Measurements from ENCODE around the gene METTL4.
"Not testable (repeated sequence)": the region's sequence is repeated elsewhere in the genome, so short reads cannot be mapped to it uniquely, and the experiment has no call there.

The METTL4 gene

DNA sequence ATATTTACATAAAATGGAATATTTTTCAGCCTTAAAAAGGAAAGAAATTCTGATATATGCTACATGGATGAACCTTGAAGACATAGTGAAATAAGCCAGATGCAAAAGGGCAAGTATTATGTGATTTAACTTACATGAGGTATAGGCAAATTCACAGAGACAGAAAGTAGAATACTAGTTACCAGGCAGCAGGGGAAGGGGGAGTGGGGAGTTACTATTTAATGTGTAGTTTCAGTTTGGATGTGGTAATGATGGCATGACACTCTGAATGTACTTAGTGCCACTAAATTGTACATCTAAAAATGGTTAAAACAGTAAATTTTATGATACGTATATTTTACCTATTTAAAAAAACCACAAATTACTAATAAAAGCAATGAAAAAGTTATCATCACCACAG is 12.1 kb downstream of the METTL4 start:
- DNase-seq, result no peak

DNA sequence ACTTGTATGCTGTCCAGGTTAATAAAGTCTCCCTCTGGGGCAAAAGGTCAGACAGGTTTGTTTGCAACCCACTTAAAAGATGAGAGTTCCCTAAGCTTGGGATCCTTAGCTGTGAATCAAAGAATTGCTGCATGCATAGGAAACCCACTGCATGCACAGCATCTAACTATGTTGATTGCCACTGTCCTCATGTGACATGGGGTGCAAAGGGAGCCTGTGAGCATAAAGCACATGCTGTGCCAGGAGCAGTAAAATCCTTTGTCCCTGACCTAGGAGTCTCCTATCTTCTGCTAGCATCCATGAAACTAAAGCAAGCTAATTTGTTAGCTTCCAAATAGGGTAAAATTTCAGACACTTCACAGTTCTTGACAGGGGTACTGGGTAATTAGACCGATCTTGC is 13.8 kb downstream of the METTL4 start:
- DNase-seq, result no peak

DNA sequence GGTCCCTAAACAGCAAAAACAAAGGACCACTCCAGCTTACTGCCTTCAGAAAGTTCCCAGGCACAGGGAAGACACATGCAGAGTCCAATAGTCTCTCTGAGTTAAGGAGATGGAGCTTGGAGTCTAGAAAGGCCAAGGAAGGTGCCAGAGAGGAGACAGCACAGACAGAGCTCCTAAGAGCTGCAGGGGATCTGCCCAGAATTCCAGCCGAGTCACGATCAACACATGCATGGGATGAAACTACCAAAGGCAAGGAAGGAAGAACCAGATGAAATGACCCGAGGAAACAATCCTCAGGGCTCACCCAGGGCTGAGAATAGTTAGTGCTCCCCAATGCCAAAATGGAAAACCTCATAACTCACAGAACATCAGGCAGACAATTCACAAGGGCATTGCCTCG is 15.4 kb downstream of the METTL4 start:
- DNase-seq, result no peak

DNA sequence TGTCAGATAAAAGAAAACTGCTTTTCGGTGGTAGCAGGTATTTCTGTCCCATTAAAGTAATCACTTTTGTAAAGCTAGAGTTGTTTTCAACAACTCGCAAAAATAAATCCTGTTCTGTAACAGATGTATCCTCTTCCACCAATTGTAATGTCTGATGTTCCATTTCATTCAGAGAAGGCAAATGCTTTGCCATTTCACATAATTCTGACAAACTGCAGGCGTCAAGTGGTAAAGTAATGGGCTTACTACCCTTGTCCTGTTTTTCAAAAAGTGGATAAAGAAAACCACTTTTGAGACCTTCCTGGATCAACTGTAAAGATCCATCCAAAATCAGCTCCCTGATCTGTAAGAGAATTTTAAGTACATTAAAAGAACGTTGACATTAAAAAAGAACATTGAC is 16.6 kb downstream of the METTL4 start:
- DNase-seq, result no peak

DNA sequence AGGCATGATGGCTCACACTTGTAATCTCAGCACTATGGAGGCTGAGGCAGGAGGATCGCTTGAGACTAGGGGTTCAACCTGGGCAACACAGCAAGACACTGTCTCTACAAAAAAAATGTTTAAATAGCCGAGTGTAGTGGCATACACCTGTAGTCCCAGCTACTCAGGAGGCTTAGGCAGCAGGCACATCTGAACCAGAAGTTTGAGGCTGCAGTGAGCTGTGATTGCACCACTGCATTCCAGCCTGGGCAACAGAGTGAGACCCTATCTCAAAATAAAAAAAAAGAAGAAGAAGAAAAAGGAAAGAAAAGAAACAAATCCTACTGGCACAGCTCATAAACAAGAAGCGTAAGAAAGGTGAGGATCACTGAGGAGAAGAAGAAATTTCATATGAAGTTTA is 19.9 kb downstream of the METTL4 start:
- DNase-seq, result no peak

DNA sequence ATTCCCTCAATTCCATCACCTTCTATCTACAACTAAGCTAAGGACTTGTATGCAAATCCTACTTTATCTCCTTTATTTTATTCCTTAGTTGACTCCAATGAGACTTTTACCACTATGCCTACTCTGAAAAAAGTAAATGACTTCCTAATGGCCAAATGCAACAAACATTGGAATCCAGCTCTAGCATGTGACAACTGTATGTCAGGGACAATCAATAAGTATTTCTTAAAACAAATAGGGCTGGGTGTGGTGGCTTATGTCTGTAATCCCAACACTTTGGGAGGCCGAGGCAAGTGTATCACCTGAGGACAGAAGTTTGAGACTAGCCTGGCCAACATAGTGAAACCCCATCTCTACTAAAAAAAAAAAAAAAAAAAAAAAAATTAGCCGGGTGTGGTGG is 21.8 kb downstream of the METTL4 start:
- no peak for DNase-seq

DNA sequence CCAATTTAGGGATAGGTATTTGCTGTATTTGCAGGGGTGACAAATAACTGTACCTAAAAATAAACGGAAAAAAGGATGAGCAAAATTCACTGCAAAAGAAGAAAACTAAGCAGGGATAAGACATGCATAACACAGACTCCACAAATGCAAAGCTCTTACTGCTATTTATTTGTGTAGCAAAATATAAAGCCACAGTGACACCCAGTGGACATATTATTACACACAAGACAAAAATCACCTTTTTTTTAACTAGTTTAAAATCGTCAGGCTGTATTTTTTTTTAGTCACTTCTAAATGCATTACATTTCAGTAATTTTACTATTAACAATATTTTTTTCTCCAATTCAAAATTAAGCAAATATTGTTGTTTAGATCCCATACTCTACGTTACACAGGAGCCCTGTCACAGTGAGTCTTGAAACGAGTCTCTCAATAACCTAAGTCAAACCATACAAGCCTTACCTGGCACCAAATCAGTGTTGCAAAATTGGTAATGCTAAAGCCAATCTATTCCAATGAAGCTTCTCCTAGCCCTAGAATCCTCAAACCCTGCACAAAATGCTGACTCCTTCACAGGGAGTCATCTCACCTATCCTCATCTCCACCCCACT is 23.7 kb downstream of the METTL4 start:
- peak; percentile 11 to 44 for DNase-seq

DNA sequence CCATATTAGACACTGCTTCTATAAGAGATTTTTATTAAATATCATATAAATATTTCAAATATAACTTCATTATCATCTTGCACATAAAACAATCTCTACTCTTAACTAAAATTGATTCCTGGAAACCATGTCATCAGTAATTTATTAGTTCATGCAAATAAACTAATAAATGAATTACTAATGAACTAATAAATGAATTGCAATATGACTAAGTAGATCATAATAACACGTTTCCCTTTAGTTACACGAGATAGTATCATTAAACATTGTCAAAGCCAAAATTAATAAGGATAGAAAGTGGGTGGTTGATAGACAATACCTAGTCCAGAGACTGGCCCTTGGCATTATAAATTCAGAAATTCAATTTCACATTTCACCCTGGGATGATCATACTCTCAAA is 26.1 kb downstream of the METTL4 start:
- no peak for DNase-seq

DNA sequence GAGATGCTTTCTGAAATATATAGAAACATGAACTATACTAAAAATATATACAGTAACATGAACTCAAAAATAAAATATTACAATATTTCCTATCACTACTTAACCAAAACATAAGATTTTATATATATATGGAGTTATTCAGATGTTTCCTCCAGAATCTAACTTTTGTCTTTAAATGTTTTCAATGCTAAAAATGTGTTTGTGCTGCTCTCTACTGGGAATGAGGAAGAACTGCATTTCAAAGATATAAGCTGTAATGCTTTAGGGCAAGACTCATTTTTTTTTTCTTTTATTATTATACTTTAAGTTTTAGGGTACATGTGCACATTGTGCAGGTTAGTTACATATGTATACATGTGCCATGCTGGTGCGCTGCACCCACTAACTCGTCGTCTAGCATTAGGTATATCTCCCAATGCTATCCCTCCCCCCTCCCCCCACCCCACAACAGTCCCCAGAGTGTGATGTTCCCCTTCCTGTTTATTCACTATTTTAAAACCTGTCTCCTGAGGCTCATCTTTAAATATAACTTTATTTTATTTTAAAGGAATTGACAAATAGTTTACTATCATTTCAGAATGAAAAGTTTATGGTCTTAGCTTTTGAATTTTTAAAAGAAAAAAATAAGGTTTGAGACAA is 29.3 kb downstream of the METTL4 start:
- DNase-seq, result peak in 1 of 2 experiments; percentile 9

DNA sequence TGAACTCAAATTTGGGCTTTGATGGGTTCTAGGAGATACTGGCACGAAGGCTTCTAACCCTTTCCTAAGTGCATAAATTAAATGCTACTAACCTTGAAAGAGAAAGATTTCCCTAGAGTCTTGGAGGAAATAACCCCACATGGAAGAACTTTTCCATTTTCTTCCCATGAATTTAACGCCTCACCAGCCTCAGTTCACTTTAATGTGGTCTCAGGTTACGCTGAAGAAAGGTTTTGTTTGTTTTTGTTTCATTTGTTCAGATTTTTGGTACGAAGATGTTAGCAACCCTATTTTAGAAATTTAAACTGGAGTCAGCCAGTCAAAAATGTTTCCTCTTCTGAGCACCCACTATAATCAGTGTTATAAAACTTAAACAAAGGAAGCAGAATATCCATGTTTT is 30.7 kb downstream of the METTL4 start:
- DNase-seq, result no peak

DNA sequence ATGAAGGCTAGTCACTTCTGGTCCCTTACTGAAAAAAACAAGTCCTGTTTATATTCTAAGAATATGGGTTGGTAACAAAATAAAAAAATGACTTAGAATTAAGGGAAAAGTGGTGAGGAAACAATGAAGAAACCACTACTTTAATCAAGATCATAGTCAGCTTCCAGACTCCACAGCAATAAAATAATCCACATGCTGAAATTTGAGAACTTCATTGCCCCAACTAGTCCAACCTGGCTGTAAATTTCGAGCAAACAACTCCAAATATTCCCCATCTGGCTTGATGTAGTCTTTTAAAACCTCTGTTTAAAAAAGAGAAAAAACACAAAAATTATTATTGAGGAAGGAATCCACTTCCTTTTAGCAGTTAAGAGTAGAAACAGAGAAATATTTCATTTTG is 32.5 kb downstream of the METTL4 start:
- no peak for DNase-seq

DNA sequence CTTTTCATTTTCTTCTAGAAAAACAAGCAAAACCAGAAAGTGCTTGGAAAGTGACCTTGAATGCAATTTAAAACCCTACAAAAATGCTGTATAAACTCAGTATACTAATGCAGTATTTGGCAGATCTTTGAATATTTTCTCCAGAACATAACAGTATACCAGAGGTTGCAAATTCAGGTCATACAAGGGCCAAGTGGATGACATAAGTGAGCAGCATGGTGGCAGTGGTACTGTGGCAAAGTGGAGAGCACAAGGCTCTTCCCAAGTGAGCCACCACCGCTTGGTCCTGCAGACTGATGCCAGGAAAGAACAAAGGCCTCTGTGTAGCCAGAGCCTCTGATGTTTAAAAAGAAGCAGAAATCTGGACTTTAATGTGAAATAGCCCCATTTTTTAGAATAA is 33.1 kb downstream of the METTL4 start:
- DNase-seq, result no peak

DNA sequence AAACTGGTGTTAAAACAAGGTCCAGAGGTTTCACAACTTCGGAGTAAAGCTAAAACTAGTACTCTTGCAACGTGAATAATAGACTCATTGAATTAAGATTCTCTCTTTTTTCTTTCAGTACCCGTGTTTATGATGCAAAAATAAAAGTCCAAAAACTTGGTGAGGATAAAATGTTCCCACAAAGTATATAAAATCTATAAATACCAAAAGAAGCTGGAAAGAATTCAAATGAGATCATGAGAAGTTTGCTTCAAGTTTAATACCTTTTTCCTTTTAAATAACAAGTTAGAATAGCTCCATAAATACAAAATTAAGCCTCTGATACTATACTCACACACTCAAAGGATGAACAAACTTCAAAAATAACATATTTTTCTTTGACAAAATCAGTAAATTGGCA is 34.0 kb downstream of the METTL4 start:
- DNase-seq, result no peak

DNA sequence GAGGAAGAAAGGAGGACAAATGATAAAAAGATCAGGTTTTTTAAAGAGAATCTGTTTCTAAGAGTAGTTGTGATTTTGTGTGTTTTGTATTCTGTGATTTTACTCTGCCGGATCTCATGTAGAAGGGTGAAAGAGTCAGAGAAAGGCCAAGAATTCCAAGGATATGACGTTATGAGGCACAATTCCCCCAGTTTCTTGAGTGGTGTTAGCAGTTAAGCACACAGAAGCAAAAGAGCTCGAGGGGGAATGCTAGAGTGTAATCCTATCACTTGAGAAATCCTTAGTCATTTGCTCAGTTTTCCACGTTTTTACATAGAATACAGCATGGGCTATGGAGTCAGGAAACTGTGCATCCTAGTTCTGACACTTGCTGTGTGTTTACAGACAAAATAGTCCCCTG is 34.8 kb downstream of the METTL4 start:
- DNase-seq, result no peak

DNA sequence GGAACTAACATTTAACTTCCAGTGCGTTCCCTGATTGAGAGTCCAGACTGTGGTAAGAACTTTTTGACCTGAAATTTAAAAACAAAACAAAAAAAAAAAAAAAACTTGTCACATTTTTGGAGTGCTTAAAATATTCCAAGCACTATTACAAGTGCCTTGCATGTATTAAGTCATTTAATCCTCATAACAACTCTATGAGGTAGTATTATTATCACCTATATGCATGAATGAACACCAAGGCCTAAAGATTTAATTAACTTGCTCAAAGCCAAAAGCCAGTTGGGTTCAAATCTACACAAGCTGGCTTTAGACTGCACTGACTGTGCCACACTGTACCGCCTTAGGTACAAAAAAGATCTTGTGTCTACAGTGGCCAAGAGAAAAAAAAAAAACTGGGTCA is 35.2 kb downstream of the METTL4 start:
- DNase-seq, result no peak

DNA sequence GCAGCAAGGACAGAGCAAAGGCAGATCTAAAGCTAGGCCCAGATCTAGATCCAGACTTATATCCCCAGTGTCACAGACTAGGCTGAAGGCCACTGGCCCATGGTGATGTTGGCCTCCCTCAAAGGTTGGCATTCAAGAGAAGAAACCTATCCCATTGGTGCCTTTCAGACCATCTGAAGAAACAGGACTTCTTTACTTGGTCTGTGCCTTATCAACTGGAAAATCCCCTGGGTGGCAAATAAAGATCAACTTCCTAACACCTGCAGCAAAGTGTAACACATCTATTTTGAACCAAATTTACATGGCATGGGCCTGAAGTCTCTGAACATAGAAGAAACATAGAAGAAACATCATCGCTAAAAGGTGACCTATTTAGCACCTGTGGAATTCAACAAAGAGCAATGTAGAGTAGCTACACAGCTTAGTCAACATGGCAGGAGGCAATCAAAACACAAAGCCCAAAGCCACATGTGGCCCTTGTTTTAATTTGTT is 35.8 kb downstream of the METTL4 start:
- no peak for DNase-seq

DNA sequence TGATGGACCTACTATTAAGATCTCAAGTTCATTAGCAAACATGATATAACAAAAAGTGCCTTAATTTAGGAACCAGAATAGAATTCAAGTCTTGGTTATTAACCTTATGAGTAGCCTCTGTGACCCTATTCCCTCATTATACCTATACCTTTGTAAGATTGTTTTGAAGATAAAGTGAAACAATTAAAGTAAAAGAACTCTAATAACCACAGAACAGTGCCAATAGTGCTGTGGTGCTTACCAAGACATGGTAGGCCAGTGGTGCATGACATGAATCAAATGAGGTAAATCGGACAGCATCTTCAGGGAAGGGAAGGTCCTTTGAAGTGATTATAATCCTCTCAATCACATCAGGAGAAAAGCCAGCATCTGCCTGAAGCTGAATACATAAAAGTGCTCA is 36.4 kb downstream of the METTL4 start:
- no peak for DNase-seq

DNA sequence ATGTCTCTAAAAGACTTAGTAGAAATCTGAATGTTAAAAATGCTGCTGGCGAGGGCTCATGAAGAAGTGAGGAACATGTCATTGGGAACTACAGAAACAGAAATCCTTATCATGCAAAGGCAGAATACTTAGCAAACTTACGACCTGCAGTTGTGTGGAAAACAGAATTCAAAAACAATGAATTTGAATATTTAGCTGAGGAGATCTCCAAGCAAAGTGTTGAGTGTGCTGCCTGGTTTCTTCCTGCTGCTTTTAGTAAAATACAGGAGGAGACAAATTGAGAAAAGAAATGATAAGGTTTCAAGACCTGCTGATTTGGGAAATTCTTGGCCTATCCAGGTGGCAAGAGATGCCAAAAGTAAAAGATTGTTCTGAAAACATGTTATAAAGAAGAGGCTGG is 38.5 kb downstream of the METTL4 start:
- no peak for DNase-seq

DNA sequence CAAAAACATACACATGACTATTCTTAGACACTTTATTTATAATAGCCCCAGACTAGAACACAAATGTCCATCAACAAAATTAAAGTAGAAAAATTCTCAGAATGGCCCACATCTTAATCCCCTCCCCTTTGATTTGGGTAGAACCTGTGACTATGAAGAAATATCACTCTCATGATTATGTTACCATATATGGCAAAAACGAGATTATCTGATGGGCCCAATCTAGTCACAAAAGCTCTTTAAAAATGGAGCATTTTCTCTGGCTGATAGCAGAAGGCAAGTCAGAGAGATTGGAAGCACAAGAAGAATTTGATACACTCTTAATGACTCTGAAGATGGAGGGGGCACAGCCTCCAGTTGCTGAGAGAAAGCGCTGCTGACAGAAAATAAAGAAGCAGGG is 39.6 kb downstream of the METTL4 start:
- DNase-seq, result no peak

DNA sequence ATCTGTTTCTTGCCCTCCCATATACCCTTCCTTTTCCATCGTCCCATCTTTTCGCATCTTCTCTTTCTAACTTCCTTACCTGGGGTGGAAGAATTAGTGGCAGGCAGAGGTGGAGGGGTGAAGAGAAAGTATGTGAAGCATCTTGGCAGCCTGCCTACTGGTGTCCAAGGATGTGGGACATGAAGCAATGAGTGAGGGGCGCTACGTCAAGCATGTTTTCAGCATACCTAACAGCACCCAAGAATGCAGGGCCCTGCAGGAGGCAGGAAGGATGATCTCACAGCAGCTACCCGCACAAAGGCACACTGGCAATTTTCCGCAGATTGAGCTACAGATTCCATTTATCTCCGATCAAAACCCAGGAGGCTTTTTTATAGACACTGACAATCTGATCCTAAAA is 42.2 kb downstream of the METTL4 start:
- DNase-seq, result no peak

DNA sequence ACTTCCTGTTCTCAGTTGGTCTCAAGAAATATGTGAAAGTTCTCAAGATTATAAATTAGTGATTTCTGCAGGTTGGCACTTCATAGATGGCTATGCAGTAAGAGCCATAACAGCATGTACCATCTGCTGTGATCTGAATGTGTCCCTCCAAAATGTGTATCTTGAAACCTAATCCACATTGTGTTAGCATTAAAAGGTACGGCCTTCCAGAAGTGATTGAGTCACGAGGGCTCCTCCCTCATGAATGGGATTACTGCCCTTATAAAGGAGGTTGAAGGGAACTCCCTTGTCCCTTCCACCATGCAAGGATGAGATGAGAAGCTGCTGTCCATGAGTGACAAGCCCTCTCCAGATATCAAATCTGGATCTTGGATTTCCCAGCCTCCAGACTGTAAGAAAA is 45.0 kb downstream of the METTL4 start:
- DNase-seq, result no peak

DNA sequence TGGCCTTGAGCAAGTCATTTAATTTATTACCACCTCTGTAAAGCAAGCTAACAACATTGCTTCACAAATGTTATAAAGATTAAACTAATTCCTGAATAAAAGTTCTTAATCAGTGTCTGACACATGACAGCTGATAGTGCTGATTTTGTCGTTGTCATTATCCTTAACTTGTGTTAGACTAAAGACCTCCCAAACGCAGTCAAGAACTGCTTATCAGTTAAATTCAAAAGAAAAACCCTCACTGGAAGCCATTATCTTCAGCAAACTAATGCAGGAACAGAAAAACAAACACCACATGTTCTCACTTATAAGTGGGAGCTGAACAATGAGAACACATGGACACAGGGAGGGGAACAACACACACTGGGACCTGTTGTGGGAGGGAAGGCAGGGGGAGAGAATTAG is 46.5 kb downstream of the METTL4 start:
- not testable (repeated sequence) for DNase-seq

DNA sequence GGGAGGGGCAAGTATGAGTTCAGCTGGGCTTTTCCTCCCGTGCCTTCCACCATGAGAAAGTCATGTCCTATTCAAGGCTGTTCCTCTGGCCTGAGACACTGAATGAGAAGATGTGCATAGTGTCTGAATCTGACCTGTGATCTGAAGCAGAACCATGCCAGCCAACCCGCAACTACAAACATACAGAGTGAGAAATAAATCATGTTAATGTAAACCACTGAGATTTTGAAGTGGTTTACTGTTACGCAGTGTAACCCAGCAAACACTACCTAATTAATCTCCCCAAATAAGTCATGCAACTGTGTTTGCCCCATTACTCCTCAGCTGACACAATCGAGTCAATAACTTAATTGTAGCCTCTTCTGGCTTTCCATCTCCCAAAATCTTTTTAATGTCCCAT is 49.2 kb downstream of the METTL4 start:
- no peak for DNase-seq

DNA sequence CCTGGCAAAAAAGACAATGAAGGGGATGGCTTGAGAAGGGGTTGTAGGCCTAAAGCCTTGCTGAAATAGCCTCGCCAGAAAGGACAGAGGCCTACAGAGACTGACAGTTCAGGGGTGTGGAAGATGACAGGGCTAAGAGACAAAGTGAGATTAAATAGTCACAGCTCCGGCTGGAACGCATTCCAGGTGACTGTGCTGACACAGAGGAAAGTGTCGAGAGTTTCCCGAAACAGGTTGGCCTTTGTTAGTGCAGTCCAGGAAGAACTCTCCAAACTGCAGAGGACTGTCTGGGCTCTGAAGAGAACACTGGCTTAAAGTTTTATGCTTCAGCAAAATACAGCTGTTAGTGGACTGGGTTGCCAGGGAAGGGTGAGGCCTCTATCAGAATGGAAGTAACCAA is 52.8 kb downstream of the METTL4 start:
- DNase-seq, result no peak
